IMR-90 (cell line): ENCODE measurements around the gene CCR6.
"Not testable (repeated sequence)": the region's sequence is repeated elsewhere in the genome, so short reads cannot be mapped to it uniquely, and the experiment has no call there.

Source experiments
- BHLHE40 ChIP-seq: fragments of 150-350 bp; IDR thresholded peaks from 2 replicates; pipeline ENCODE4 v1.6.1; 2016; ENCODE audit warnings: mild to moderate bottlenecking, low read depth, low read length
- CEBPB ChIP-seq: IDR thresholded peaks from 2 replicates; pipeline ENCODE4 v1.6.1; 2012; ENCODE audit warnings: low read depth, low read length, improper control_type of control experiment
- CHD1 ChIP-seq: IDR thresholded peaks from 2 replicates; pipeline ENCODE4 v1.6.1; 2012; ENCODE audit warnings: low read depth, low read length, improper control_type of control experiment
- CTCF ChIP-seq: conservative IDR thresholded peaks from 2 replicates; pipeline ENCODE4 v1.5.1; 2012; ENCODE audit warnings: mild to moderate bottlenecking, low read depth, low read length, improper control_type of control experiment
- FOS ChIP-seq: fragments of 150-350 bp; IDR thresholded peaks from 2 replicates; pipeline ENCODE4 v1.6.1; 2016; ENCODE audit warnings: low read depth, low read length
- MAZ ChIP-seq: IDR thresholded peaks from 2 replicates; pipeline ENCODE4 v1.6.1; 2012; ENCODE audit warnings: low read depth, mild to moderate bottlenecking, low read length, improper control_type of control experiment, moderate library complexity, borderline replicate concordance
- MXI1 ChIP-seq: IDR thresholded peaks from 2 replicates; pipeline ENCODE4 v1.6.1; 2012; ENCODE audit warnings: low read depth, mild to moderate bottlenecking, low read length, moderate library complexity, borderline replicate concordance
- POLR2A ChIP-seq: IDR thresholded peaks from 2 replicates; pipeline ENCODE4 v1.6.1; 2012; ENCODE audit warnings: mild to moderate bottlenecking, low read depth, low read length
- RAD21 ChIP-seq: IDR thresholded peaks from 2 replicates; pipeline ENCODE4 v1.6.1; 2012; ENCODE audit warnings: low read length, improper control_type of control experiment
- RCOR1 ChIP-seq: IDR thresholded peaks from 2 replicates; pipeline ENCODE4 v1.6.1; 2012; ENCODE audit warnings: mild to moderate bottlenecking, low read length, improper control_type of control experiment; ENCODE audit not compliant: insufficient replicate concordance
- USF2 ChIP-seq: fragments of 150-350 bp; IDR thresholded peaks from 2 replicates; pipeline ENCODE4 v1.6.1; 2017; ENCODE audit warnings: mild to moderate bottlenecking, antibody characterized with exemption, low read length, low read depth

GRCh38 chr6:167167699-167168098, 44.8 kb downstream of the CCR6 start:
- not testable (repeated sequence) for TF ChIP-seq CHD1, POLR2A, CTCF, MAZ, RAD21, BHLHE40, CEBPB, FOS, RCOR1, MXI1, USF2
